Measurements from ENCODE around the gene DOCK9. TPM values are rescaled to one million over a fixed set of nuclear protein-coding genes. Genes with fewer than 3 reads are reported as not detected.
A peak's percentile ranks its signal among the peaks of the same experiment; 100 is the strongest.

Gene DOCK9
- total RNA-seq, 6 experiments from 2014 or later: 21.8 to 30.5 (median 25.5) TPM

GRCh38 chr13:98975822-98976261 is 2.0 kb downstream of the DOCK9 start:
- H3K27me3 Mint-ChIP-seq (ENCODE audit: insufficient read depth): no peaks in the 10 kb centered on the region; the same call in 1 of the 2 replicates
- no peak overlapping the region for H3K4me3 Mint-ChIP-seq
- no peaks in the 10 kb centered on the region for H3K36me3 Mint-ChIP-seq (ENCODE audit: low read depth)
- TF ChIP-seq, protein P1, sequence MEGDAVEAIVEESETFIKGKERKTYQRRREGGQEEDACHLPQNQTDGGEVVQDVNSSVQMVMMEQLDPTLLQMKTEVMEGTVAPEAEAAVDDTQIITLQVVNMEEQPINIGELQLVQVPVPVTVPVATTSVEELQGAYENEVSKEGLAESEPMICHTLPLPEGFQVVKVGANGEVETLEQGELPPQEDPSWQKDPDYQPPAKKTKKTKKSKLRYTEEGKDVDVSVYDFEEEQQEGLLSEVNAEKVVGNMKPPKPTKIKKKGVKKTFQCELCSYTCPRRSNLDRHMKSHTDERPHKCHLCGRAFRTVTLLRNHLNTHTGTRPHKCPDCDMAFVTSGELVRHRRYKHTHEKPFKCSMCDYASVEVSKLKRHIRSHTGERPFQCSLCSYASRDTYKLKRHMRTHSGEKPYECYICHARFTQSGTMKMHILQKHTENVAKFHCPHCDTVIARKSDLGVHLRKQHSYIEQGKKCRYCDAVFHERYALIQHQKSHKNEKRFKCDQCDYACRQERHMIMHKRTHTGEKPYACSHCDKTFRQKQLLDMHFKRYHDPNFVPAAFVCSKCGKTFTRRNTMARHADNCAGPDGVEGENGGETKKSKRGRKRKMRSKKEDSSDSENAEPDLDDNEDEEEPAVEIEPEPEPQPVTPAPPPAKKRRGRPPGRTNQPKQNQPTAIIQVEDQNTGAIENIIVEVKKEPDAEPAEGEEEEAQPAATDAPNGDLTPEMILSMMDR (IDR thresholded peaks at IDR 0.05): no peak
- no peak for DNase-seq
- peaks cover 68% of the 10 kb centered on the region for H3K4me1 Mint-ChIP-seq (ENCODE audit: low read depth)
- no peak overlapping the region for H3K27ac Mint-ChIP-seq
- H3K9me3 Mint-ChIP-seq: no peaks in the 10 kb centered on the region

DNA sequence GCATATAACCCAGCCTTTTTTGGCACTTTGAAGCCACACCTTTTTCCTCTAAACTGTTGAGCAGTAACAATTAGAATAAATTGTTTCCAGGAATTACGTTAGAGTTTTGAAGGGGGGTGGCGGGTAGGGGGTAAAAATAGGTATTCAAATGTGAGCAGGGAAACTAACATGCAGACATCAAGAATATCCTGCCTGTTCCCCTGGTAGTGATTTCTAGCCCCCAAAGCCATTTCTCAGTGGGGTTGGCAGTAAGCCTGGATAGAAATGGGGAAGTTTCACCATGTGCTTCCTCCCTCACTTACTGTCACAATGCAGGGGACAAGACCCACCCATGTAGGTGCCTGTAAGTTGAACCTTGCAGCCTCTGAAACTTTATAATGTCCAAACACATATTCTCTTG is 3.8 kb downstream of the DOCK9 start:
- peaks cover 6% of the 10 kb centered on the region; the same call in 1 of the 2 replicates for H3K36me3 Mint-ChIP-seq (ENCODE audit: low read depth)
- H3K27ac Mint-ChIP-seq: no peak overlapping the region
- no peaks in the 10 kb centered on the region; the same call in 1 of the 2 replicates for H3K27me3 Mint-ChIP-seq (ENCODE audit: insufficient read depth)
- no peak for DNase-seq
- peaks cover 80% of the 10 kb centered on the region for H3K4me1 Mint-ChIP-seq (ENCODE audit: low read depth)
- H3K9me3 Mint-ChIP-seq: no peaks in the 10 kb centered on the region
- no peak overlapping the region for H3K4me3 Mint-ChIP-seq
- TF ChIP-seq, protein P1 (IDR thresholded peaks at IDR 0.05): no peak

GRCh38 chr13:98972627-98973026 is 5.2 kb downstream of the DOCK9 start:
- H3K27me3 Mint-ChIP-seq (ENCODE audit: insufficient read depth): no peaks in the 10 kb centered on the region; the same call in 1 of the 2 replicates
- H3K27ac Mint-ChIP-seq: peak overlapping the region; percentile 63
- DNase-seq: peak; percentile 85
- H3K36me3 Mint-ChIP-seq (ENCODE audit: low read depth): peaks cover 6% of the 10 kb centered on the region; the same call in 1 of the 2 replicates
- TF ChIP-seq, protein P1 (IDR thresholded peaks at IDR 0.05): no peak
- H3K4me1 Mint-ChIP-seq (ENCODE audit: low read depth): peaks cover 71% of the 10 kb centered on the region
- peak overlapping the region; percentile 9 for H3K4me3 Mint-ChIP-seq
- H3K9me3 Mint-ChIP-seq: no peaks in the 10 kb centered on the region

DNA sequence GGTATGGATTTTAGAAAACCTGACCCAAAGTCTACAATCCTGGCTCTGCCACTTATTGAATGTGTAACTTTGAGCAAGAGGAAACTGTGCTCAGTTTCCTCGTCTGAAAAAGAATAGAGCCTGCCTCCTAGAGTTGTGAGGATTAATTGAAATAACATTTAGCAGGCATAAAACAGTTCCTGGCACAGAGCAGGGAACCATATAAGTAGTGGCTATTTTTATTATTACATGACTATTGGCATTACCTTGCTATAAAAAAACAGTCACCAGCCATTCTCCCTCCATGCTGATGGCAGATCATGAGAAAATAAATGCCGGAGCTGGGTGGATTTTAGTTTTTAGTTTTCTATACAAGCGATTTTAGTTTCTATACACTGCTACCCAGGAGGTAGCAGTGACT is 5.8 kb downstream of the DOCK9 start:
- peak overlapping the region; percentile 9 for H3K4me3 Mint-ChIP-seq
- peak overlapping the region; percentile 63 for H3K27ac Mint-ChIP-seq
- H3K9me3 Mint-ChIP-seq: no peaks in the 10 kb centered on the region
- peaks cover 6% of the 10 kb centered on the region; the same call in 1 of the 2 replicates for H3K36me3 Mint-ChIP-seq (ENCODE audit: low read depth)
- H3K4me1 Mint-ChIP-seq (ENCODE audit: low read depth): peaks cover 67% of the 10 kb centered on the region
- no peaks in the 10 kb centered on the region; the same call in 1 of the 2 replicates for H3K27me3 Mint-ChIP-seq (ENCODE audit: insufficient read depth)
- DNase-seq: peak; percentile 2
- TF ChIP-seq, protein P1 (IDR thresholded peaks at IDR 0.05): no peak

GRCh38 chr13:98970330-98970729 is 7.5 kb downstream of the DOCK9 start:
- peaks cover 6% of the 10 kb centered on the region; the same call in 1 of the 2 replicates for H3K36me3 Mint-ChIP-seq (ENCODE audit: low read depth)
- no peak overlapping the region for H3K4me3 Mint-ChIP-seq
- no peak for DNase-seq
- peaks cover 50% of the 10 kb centered on the region for H3K4me1 Mint-ChIP-seq (ENCODE audit: low read depth)
- H3K27ac Mint-ChIP-seq: no peak overlapping the region
- no peaks in the 10 kb centered on the region; the same call in 1 of the 2 replicates for H3K27me3 Mint-ChIP-seq (ENCODE audit: insufficient read depth)
- H3K9me3 Mint-ChIP-seq: no peaks in the 10 kb centered on the region
- TF ChIP-seq, protein P1 (IDR thresholded peaks at IDR 0.05): no peak

Data from HFFc6 (cell line).